ENCODE measurements around the gene GPX6. TPM values are rescaled to one million over a fixed set of nuclear protein-coding genes. Genes with fewer than 3 reads are reported as not detected.
"Not testable (repeated sequence)": the region's sequence is repeated elsewhere in the genome, so short reads cannot be mapped to it uniquely, and the experiment has no call there.

The GPX6 gene
- total RNA-seq, 1 experiment from 2014 or later = not detected

DNA sequence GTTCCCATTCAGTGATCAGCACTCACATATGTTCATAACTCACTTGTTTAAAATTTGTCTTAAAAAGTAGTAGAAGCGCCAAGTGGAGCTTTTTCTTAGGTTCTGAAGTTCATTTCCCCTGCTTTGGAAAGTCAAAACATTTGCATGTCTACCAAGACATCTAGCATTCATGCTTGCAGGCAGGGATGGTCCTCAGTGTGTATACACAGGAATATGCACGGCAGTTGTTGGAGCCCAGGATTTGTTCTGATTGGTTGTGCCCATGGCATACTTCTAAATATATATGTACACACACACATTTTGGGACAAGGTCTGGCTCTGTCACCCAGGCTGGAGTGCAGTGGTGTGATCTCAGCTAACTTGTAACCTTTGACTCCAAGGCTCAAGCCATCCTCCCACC lies 2.4 kb upstream of the GPX6 start (continued):
- TF ChIP-seq ELF1 (IDR thresholded peaks at IDR 0.05; ENCODE audit: borderline replicate concordance, low read depth) (no peak), TCF7L2 (IDR thresholded peaks at IDR 0.05; ENCODE audit: borderline replicate concordance, extremely low read depth, insufficient read depth, insufficient read length) (no peak)

GRCh38 chr6:28512387-28512786 lies 3.2 kb downstream of the GPX6 start:
- H3K27me3 ChIP-seq (ENCODE audit: insufficient read depth, low read length); CTCF ChIA-PET; H3K9me3 ChIP-seq (ENCODE audit: control insufficient read depth in 1 of 2, insufficient read depth in 1 of 2, low read depth in 1 of 2, low read length in 2 of 2); H3K4me3 ChIP-seq (replicated peaks in 1 of 2; ENCODE audit: low read depth in 1 of 2, low read length in 2 of 2); H3K9me2 ChIP-seq (ENCODE audit: insufficient read depth); ATAC-seq; intact Hi-C loops (cut with micrococcal nuclease); H3K27ac ChIP-seq (ENCODE audit: low read depth, low read length); RAD21 ChIA-PET (ENCODE audit: low non-redundant PET in 1 of 2, low total read pairs in 2 of 2, uncharacterized antibody in 2 of 2, unreplicated experiment in 2 of 2); H2AFZ ChIP-seq (ENCODE audit: low read depth, low read length, poor library complexity, severe bottlenecking); BruUV-seq (replicated peaks); DNase-seq (ENCODE audit: low read depth, low spot score); H4K20me1 ChIP-seq (ENCODE audit: insufficient read depth); H3K36me3 ChIP-seq (ENCODE audit: control insufficient read depth in 1 of 2, insufficient read depth in 2 of 2, low read length in 2 of 2); H3K4me2 ChIP-seq (ENCODE audit: low read length); H3K9ac ChIP-seq (ENCODE audit: low read length); H3K4me1 ChIP-seq (ENCODE audit: control insufficient read depth in 1 of 2, insufficient read depth in 2 of 2, low read length in 2 of 2); H3K79me2 ChIP-seq (ENCODE audit: insufficient read depth, low read length): not testable (repeated sequence)
- POLR2A ChIA-PET = interaction anchor here (1.2 kb wide), 1 partner anchor 1335 kb away, joined by 3 read pairs; no protein-coding TSS in a partner anchor

DNA sequence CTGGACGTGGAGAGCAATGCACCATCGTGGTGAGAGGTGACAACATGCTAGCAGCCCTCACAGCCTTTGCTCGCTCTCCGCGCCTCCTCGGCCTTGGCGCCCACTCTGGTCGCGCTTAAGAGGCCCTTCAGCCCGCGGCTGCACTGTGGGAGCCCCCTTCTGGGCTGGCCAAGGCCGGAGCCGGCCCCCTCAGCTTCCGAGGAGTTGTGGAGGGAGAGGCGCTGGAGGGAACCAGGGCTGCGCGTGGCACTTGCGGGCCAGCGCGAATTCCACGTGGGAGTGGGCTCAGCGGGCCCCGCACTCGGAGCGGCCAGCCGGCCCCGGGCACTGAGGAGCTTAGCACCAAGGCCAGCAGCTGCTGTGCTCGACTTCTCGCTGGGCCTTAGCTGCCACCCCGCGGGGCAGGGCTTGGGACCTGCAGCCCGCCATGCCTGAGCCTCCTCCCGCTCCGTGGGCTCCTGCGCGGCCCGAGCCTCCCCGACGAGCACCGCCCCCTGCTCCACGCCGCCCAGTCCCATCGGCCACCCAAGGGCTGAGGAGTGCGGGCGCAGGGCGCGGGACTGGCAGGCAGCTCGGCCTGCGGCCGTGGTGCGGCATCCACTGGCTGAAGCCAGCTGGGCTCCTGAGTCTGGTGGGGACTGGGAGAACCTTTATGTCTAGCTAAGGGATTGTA lies 3.8 kb downstream of the GPX6 start:
- POLR2A ChIA-PET = no interaction called here
- Histone ChIP-seq H3K4me2 (ENCODE audit: low read length) (no peak overlapping the region), H3K79me2 (ENCODE audit: insufficient read depth, low read length) (no peaks in the 10 kb centered on the region), H3K36me3 (ENCODE audit: control insufficient read depth in 1 of 2, insufficient read depth in 2 of 2, low read length in 2 of 2) (no peaks in the 10 kb centered on the region), H3K9ac (ENCODE audit: low read length) (no peak overlapping the region), H3K9me2 (ENCODE audit: insufficient read depth) (no peaks in the 10 kb centered on the region), H3K27ac (ENCODE audit: low read depth, low read length) (no peak overlapping the region), H3K4me1 (ENCODE audit: control insufficient read depth in 1 of 2, insufficient read depth in 2 of 2, low read length in 2 of 2) (no peaks in the 10 kb centered on the region), H3K9me3 (ENCODE audit: control insufficient read depth in 1 of 2, insufficient read depth in 1 of 2, low read depth in 1 of 2, low read length in 2 of 2) (no peaks in the 10 kb centered on the region), H2AFZ (ENCODE audit: low read depth, low read length, poor library complexity, severe bottlenecking) (no peak overlapping the region), H4K20me1 (ENCODE audit: insufficient read depth) (no peaks in the 10 kb centered on the region), H3K4me3 (replicated peaks in 1 of 2; ENCODE audit: low read depth in 1 of 2, low read length in 2 of 2) (no peak overlapping the region), H3K27me3 (ENCODE audit: insufficient read depth, low read length) (no peaks in the 10 kb centered on the region; the same call in 1 of the 2 replicates)
- CTCF ChIA-PET = no interaction called here
- no TSS peak for BruUV-seq (replicated peaks)
- TF ChIP-seq POLR2AphosphoS5 (IDR thresholded peaks at IDR 0.05; ENCODE audit: low read depth, low read length) (no peak), ZFX (IDR thresholded peaks at IDR 0.05) (no peak), SIN3A (IDR thresholded peaks at IDR 0.05; ENCODE audit: low read depth) (no peak), YY1 (IDR thresholded peaks at IDR 0.05; ENCODE audit: extremely low read depth, insufficient replicate concordance, low read depth, low read length) (no peak), ELF1 (IDR thresholded peaks at IDR 0.05; ENCODE audit: borderline replicate concordance, low read depth) (no peak), EZH2phosphoT487 (IDR thresholded peaks at IDR 0.05; ENCODE audit: borderline replicate concordance) (no peak), ZNF274 (IDR thresholded peaks at IDR 0.05; ENCODE audit: low read depth, low read length) (no peak), EZH2 (IDR thresholded peaks at IDR 0.05) (no peak), JUND (IDR thresholded peaks at IDR 0.05) (no peak)
- TF ChIP-seq, protein P1, sequence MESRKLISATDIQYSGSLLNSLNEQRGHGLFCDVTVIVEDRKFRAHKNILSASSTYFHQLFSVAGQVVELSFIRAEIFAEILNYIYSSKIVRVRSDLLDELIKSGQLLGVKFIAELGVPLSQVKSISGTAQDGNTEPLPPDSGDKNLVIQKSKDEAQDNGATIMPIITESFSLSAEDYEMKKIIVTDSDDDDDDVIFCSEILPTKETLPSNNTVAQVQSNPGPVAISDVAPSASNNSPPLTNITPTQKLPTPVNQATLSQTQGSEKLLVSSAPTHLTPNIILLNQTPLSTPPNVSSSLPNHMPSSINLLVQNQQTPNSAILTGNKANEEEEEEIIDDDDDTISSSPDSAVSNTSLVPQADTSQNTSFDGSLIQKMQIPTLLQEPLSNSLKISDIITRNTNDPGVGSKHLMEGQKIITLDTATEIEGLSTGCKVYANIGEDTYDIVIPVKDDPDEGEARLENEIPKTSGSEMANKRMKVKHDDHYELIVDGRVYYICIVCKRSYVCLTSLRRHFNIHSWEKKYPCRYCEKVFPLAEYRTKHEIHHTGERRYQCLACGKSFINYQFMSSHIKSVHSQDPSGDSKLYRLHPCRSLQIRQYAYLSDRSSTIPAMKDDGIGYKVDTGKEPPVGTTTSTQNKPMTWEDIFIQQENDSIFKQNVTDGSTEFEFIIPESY (IDR thresholded peaks at IDR 0.05; ENCODE audit: extremely low read depth, insufficient replicate concordance, low read length) = no peak
- ATAC-seq = no peak
- intact Hi-C loops (cut with micrococcal nuclease) = no loop called here
- RAD21 ChIA-PET (ENCODE audit: low non-redundant PET in 1 of 2, low total read pairs in 2 of 2, uncharacterized antibody in 2 of 2, unreplicated experiment in 2 of 2) = no interaction called here
- DNase-seq (ENCODE audit: low read depth, low spot score) = no peak

Measured in HCT116 (cell line).